Psoas muscle (tissue), 8 donors: ENCODE data around the gene CCDC152. TPM values are rescaled to one million over a fixed set of nuclear protein-coding genes. Genes with fewer than 3 reads are reported as not detected.
A peak's percentile ranks its signal among the peaks of the same experiment; 100 is the strongest.

Experiments
- ATAC-seq, 4 donors: fragments of 200-7000 bp; cut with Tn5 transposase; one replicate each; pipeline ENCODE4 v1.9.1; 2020; ENCODE audit warnings: moderate library complexity in 3 of 4, mild to moderate bottlenecking in 2 of 4
- DNase-seq, 2 donors: peaks; one replicate each; pipeline ENCODE4 v3.0.0-alpha.2; 2020
- H3K27ac ChIP-seq: fragments of 200-600 bp; one replicate; pipeline ENCODE4 v1.8.0; 2022
- H3K27me3 ChIP-seq, 3 donors: fragments of 200-600 bp in 1 of 3; one replicate each; pipeline versions ENCODE4 v1.6.1 to v1.8.0; 2013 to 2022; ENCODE audit warnings: low read length in 2 of 3, mild to moderate bottlenecking in 2 of 3, moderate library complexity in 1 of 3; ENCODE audit not compliant: insufficient read depth in 3 of 3
- H3K36me3 ChIP-seq, 2 donors: fragments of 200-600 bp in 1 of 2; one replicate each; pipeline versions ENCODE4 v1.6.1 to v1.8.0; 2013 to 2022; ENCODE audit warnings: low read depth in 1 of 2, mild to moderate bottlenecking in 1 of 2, moderate library complexity in 1 of 2; ENCODE audit not compliant: insufficient read depth in 1 of 2
- H3K4me1 ChIP-seq: fragments of 200-600 bp; one replicate; pipeline ENCODE4 v1.8.0; 2022
- H3K4me3 ChIP-seq: fragments of 200-600 bp; one replicate; pipeline ENCODE4 v1.8.0; 2022; ENCODE audit warnings: mild to moderate bottlenecking
- H3K9me3 ChIP-seq: fragments of 200-600 bp; one replicate; pipeline ENCODE4 v1.8.0; 2022
- CTCF ChIP-seq: fragments of 200-600 bp; IDR thresholded peaks from one replicate; pipeline ENCODE4 v1.8.0; 2022; ENCODE audit warnings: antibody characterized with exemption
- WGBS, 3 donors: extraction: QIAGEN DNeasy Blood & Tissue Kit; methylation state at CpG; one replicate each; pipeline versions ENCODE4 v1.1.6 to v1.1.7; 2013; 5-methylcytosine and 5-hydroxymethylcytosine counted together
- intact Hi-C, 2 donors: fragments of 100-400 bp; cut with DNase I; formaldehyde crosslinking; loops; one replicate each; pipeline versions ENCODE4 v1.11.0 to v1.14.2; 2022
- polyA plus RNA-seq, 3 donors: library from polyadenylated mRNA; stranded (reverse); fragments of 200-250 nt; gene quantifications; one replicate each; pipeline ENCODE4 v1.2.3, GENCODE V29; 2013
- total RNA-seq, 4 donors: library from RNA; stranded (reverse); fragmentation: NEBNext Ultra II Directional in 2 of 4; extraction: Animal tissue kit (Norgen Biotek cat#: 25700) in 2 of 4; gene quantifications; one replicate each; pipeline versions ENCODE4 v1.2.1 to v1.2.4, GENCODE V29; 2021 to 2023
- donor health status: healthy with polysubstance abuse.
- donor health status: DM: no; HTN: no; CAD: no; lungs with moderate emphysema.
- donor health status: Bipolar disorder and iron deficiency.
- donor health status: healthy.
- donor health status: DM: yes; HTN: yes; CAD: no.
- donor health status: DM: no; HTN: no; CAD: no.
- donor health status: DM: no; HTN: no; CAD: no.
- donor health status: DM: yes; HTN: yes; CAD: no.

CCDC152 gene
- total and polyA plus RNA-seq, 7 donors = 0.21 to 0.88 (median 0.54) TPM

- WGBS, 3 donors = 88 to 97% (median 88%) methylated on average over 3 of the region's 3 CpGs
- peaks cover 2 to 66% of the 10 kb centered on the region in 2 donors for H3K36me3 ChIP-seq
- H3K27ac ChIP-seq = no peak overlapping the region
- no peaks in the 10 kb centered on the region for H3K27me3 ChIP-seq
- H3K4me1 ChIP-seq = peaks cover 25% of the 10 kb centered on the region
- intact Hi-C loops = no loop called here
- H3K9me3 ChIP-seq = no peaks in the 10 kb centered on the region
- H3K4me3 ChIP-seq = no peak overlapping the region
- DNase-seq = no peak
- TF ChIP-seq CTCF = no peak
- ATAC-seq = no peak
Observed at GRCh38 chr5:42806701-42807262, 50.2 kb downstream of the CCDC152 start.

GRCh38 chr5:42807722-42808447 is 51.3 kb downstream of the CCDC152 start:
- intact Hi-C loops = no loop called here
- 45 to 55% (median 48%) methylated on average over 2 of the region's 2 CpGs for WGBS, 3 donors
- Histone ChIP-seq H3K9me3 (no peaks in the 10 kb centered on the region), H3K4me1 (peaks cover 35% of the 10 kb centered on the region), H3K36me3 (peaks cover 2 to 55% of the 10 kb centered on the region in 2 donors), H3K4me3 (peak overlapping the region; percentile 82), H3K27me3 (no peaks in the 10 kb centered on the region), H3K27ac (peak overlapping the region; percentile 92)
- ATAC-seq = no peak
- DNase-seq = no peak
- no peak for TF ChIP-seq CTCF

- ATAC-seq = no peak
- Histone ChIP-seq H3K27me3 (no peaks in the 10 kb centered on the region), H3K27ac (peak overlapping the region; percentile 92), H3K36me3 (peaks cover 2 to 44% of the 10 kb centered on the region in 2 donors), H3K4me3 (peak overlapping the region; percentile 82), H3K9me3 (no peaks in the 10 kb centered on the region), H3K4me1 (peaks cover 38% of the 10 kb centered on the region)
- intact Hi-C loops = no loop called here
- WGBS, 3 donors = 53 to 72% (median 58%) methylated on average over 4 of the region's 4 CpGs
- no peak for TF ChIP-seq CTCF
- no peak for DNase-seq
Observed at GRCh38 chr5:42808888-42809611, 52.4 kb downstream of the CCDC152 start.

- intact Hi-C loops = loop anchor here (5.0 kb wide), 1 partner anchor 76 kb away; no protein-coding TSS in a partner anchor
- Histone ChIP-seq H3K4me1 (peaks cover 32% of the 10 kb centered on the region), H3K9me3 (no peaks in the 10 kb centered on the region), H3K36me3 (peaks cover 2 to 24% of the 10 kb centered on the region in 2 donors), H3K4me3 (peak overlapping the region; percentile 82), H3K27me3 (no peaks in the 10 kb centered on the region), H3K27ac (peak overlapping the region; percentile 92)
- ATAC-seq = peak in 1 of 4 donors; percentile 21
- no peak for TF ChIP-seq CTCF
- 16 to 51% (median 20%) methylated on average over 3 of the region's 3 CpGs for whole genome bisulfite sequencing, 3 donors
- DNase-seq = no peak
Observed at GRCh38 chr5:42810834-42811590, 54.4 kb downstream of the CCDC152 start.
